ENCODE results near the gene SLCO3A1. TPM values are rescaled to one million over a fixed set of nuclear protein-coding genes. Genes with fewer than 3 reads are reported as not detected.

The SLCO3A1 gene
- total RNA-seq, 3 donors from 2014 or later: 13.4 to 23.8 (median 14.3) TPM

DNA sequence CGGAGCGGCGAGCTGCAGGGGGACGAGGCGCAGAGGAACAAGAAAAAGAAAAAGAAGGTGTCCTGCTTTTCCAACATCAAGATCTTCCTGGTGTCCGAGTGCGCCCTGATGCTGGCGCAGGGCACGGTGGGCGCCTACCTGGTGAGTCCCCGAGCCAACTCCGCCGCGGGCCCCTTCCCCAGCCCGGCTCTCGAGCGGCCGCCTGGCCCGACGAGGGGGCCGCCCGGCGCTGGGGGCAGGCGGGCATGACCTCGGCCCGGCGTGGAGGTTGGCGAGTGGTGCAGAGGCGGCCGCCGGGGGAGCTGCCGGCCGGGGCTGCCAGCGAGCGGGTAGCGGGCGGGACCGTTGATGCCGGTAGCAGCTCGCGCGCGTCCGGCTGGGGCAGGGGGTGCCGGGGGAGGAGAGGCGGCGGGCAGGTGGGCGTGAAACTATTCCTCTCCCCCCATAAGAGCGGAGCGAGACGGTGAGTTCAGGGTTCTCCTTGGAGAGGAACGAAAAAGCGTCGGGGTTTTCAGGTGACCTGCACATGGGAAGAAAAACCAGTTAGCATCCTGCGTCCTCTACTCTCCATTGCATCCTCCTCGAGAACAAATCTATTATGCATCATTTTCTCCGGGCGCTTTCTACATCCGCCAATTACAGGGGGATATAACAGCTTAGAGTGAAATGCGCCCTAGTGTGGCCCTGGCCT lies 585 bp downstream of the SLCO3A1 start:
- Histone ChIP-seq H3K4me1 (ENCODE audit: low read depth) (peaks cover 29% of the 10 kb centered on the region), H3K4me3 (peak overlapping the region; percentile 56), H3K36me3 (ENCODE audit: low read depth) (no peaks in the 10 kb centered on the region), H3K9me3 (no peaks in the 10 kb centered on the region)
- intact Hi-C loops (cut with DNase I, micrococcal nuclease): loop anchor here (5.0 to 10.0 kb wide), 4 partner anchors 101 to 552 kb away; no protein-coding TSS in a partner anchor
- ATAC-seq (peak; percentile 49), DNase-seq (peak in 2 of 3 donors; percentile 73 to 74)
- TF ChIP-seq, protein P1, sequence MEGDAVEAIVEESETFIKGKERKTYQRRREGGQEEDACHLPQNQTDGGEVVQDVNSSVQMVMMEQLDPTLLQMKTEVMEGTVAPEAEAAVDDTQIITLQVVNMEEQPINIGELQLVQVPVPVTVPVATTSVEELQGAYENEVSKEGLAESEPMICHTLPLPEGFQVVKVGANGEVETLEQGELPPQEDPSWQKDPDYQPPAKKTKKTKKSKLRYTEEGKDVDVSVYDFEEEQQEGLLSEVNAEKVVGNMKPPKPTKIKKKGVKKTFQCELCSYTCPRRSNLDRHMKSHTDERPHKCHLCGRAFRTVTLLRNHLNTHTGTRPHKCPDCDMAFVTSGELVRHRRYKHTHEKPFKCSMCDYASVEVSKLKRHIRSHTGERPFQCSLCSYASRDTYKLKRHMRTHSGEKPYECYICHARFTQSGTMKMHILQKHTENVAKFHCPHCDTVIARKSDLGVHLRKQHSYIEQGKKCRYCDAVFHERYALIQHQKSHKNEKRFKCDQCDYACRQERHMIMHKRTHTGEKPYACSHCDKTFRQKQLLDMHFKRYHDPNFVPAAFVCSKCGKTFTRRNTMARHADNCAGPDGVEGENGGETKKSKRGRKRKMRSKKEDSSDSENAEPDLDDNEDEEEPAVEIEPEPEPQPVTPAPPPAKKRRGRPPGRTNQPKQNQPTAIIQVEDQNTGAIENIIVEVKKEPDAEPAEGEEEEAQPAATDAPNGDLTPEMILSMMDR (IDR thresholded peaks at IDR 0.05): no peak

- intact Hi-C loops (cut with DNase I, micrococcal nuclease): loop anchor here (5.0 to 10.0 kb wide), 4 partner anchors 100 to 552 kb away; no protein-coding TSS in a partner anchor
Measured at GRCh38 chr15:91854639-91854990, 1.1 kb downstream of the SLCO3A1 start.

DNA sequence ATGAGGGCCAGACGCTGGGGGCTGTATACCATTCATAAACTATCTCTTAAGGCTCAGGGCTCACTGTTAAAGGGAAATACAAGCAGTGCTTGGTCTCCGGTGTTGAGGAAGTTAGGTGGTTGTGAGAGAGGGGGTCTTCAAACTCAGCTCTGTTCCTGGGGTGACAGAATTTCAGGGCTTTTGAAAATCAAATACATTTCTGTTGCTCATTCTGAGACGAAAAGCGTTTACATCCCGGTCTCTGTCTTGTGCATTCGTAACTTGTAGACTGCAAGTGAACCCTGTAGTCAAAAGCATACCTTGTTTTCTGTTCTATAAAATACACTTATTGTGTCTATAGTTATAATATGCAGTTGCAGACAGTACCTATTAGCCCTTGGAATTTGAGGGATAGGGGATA lies 1.7 kb downstream of the SLCO3A1 start:
- H3K4me3 ChIP-seq: no peak overlapping the region
- H3K36me3 ChIP-seq (ENCODE audit: low read depth): no peaks in the 10 kb centered on the region
- intact Hi-C loops (cut with DNase I, micrococcal nuclease): loop anchor here (10.0 kb wide), 3 partner anchors 100 to 550 kb away; no protein-coding TSS in a partner anchor
- peaks cover 29% of the 10 kb centered on the region for H3K4me1 ChIP-seq (ENCODE audit: low read depth)
- no peak for ATAC-seq
- no peaks in the 10 kb centered on the region for H3K9me3 ChIP-seq
- no peak for DNase-seq
- TF ChIP-seq, protein P1 (IDR thresholded peaks at IDR 0.05): no peak

More at GRCh38 chr15:91854639-91854990, 1.1 kb downstream of the SLCO3A1 start:
- DNase-seq: no peak
- H3K9me3 ChIP-seq: no peaks in the 10 kb centered on the region
- no peak overlapping the region for H3K4me3 ChIP-seq
- no peak for ATAC-seq
- H3K4me1 ChIP-seq (ENCODE audit: low read depth): peaks cover 29% of the 10 kb centered on the region
- TF ChIP-seq, protein P1 (IDR thresholded peaks at IDR 0.05): no peak
- no peaks in the 10 kb centered on the region for H3K36me3 ChIP-seq (ENCODE audit: low read depth)

- Histone ChIP-seq H3K4me1 (ENCODE audit: low read depth) (peaks cover 29% of the 10 kb centered on the region), H3K36me3 (ENCODE audit: low read depth) (no peaks in the 10 kb centered on the region), H3K9me3 (no peaks in the 10 kb centered on the region), H3K4me3 (no peak overlapping the region)
- intact Hi-C loops (cut with DNase I, micrococcal nuclease): loop anchor here (10.0 kb wide), 3 partner anchors 99 to 551 kb away; no protein-coding TSS in a partner anchor
- ATAC-seq (peak; percentile 59), DNase-seq (peak; percentile 73 to 80 (median 77))
- TF ChIP-seq, protein P1 (IDR thresholded peaks at IDR 0.05): peak; percentile 12
Measured at GRCh38 chr15:91855684-91856489, 2.4 kb downstream of the SLCO3A1 start.

DNA sequence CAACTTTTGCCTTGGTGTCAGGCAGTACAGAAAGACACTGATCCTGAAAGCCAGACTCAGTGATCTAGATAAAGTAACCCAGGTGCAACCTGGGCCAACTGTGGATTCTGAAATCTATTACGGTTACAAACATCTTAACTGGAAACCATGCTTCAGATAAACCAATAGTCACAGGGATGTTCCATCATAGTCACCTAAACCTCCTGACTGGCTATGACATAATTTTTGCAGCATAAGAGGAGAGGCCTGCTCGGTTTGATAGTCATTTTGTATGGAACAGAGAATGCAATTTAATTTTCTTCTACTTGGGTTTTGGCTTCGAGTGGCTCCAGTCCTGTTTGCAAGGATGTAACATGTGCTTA lies 3.7 kb downstream of the SLCO3A1 start:
- ATAC-seq (no peak), DNase-seq (no peak)
- H3K36me3 ChIP-seq (ENCODE audit: low read depth): no peaks in the 10 kb centered on the region
- no peak overlapping the region for H3K4me3 ChIP-seq
- peaks cover 24% of the 10 kb centered on the region for H3K4me1 ChIP-seq (ENCODE audit: low read depth)
- intact Hi-C loops (cut with DNase I, micrococcal nuclease): loop anchor here (10.0 kb wide), 3 partner anchors 98 to 552 kb away; no protein-coding TSS in a partner anchor
- no peaks in the 10 kb centered on the region for H3K9me3 ChIP-seq
- TF ChIP-seq, protein P1 (IDR thresholded peaks at IDR 0.05): no peak

All from mucosa of descending colon (tissue), 3 donors.